ENCODE data around the gene ATF2.
A peak's percentile ranks its signal among the peaks of the same experiment; 100 is the strongest.

GRCh38 chr2:175111200-175111657 lies 56.8 kb downstream of the ATF2 start:
- no peak for TF ChIP-seq MYC (IDR thresholded peaks at IDR 0.05; ENCODE audit: low read depth, low read length)
- TF ChIP-seq MYC (CRISPR knock-in tag; IDR thresholded peaks at IDR 0.05; ENCODE audit: borderline replicate concordance, low read depth), result no peak
- TF ChIP-seq EHMT2 (IDR thresholded peaks at IDR 0.05), result no peak
- no peak for TF ChIP-seq ATF2 (CRISPR knock-in tag; IDR thresholded peaks at IDR 0.05)
- no peak for TF ChIP-seq FOXK1 (CRISPR knock-in tag; IDR thresholded peaks at IDR 0.05; ENCODE audit: borderline replicate concordance)
- TF ChIP-seq MEIS2 (IDR thresholded peaks at IDR 0.05; ENCODE audit: partially characterized antibody), result no peak
- TF ChIP-seq CTCF (IDR thresholded peaks at IDR 0.05 in 2 of 3, conservative IDR thresholded peaks at IDR 0.05 in 1 of 3; ENCODE audit: insufficient read depth in 2 of 3, low read depth in 1 of 3, low read length in 3 of 3), result peak; percentile 42 to 70 (median 62); a peak in 3 of 6 replicates
- TF ChIP-seq ETV6 (IDR thresholded peaks at IDR 0.05; ENCODE audit: borderline replicate concordance in 1 of 2, low read depth in 2 of 2, low read length in 1 of 2), result no peak
- TF ChIP-seq ETV6 (CRISPR knock-in tag; IDR thresholded peaks at IDR 0.05; ENCODE audit: borderline replicate concordance), result no peak
- no peak for TF ChIP-seq POLR2AphosphoS5 (IDR thresholded peaks at IDR 0.05; ENCODE audit: control insufficient read depth, insufficient read depth, low read depth, low read length)
